Esophagus muscularis mucosa (tissue), 4 donors: ENCODE results near the gene HSPA8.

Source experiments
- EP300 ChIP-seq: sonication (generic); formaldehyde crosslinking; IDR thresholded peaks from one replicate; pipeline ENCODE4 v1.6.1; 2017; ENCODE audit warnings: antibody characterized with exemption
- POLR2A ChIP-seq: fragments of 450-650 bp; IDR thresholded peaks from one replicate; pipeline ENCODE4 v1.6.1; 2017; ENCODE audit warnings: antibody characterized with exemption, moderate library complexity, mild to moderate bottlenecking, low read depth
- POLR2AphosphoS5 ChIP-seq, 2 donors: sonication (generic); formaldehyde crosslinking; IDR thresholded peaks; one replicate each; pipeline ENCODE4 v1.6.1; 2017; ENCODE audit warnings: antibody characterized with exemption in 2 of 2
- TF ChIP-seq, protein P1 (sequence below), 3 experiments: fragments of 200-600 bp in 2 of 3; fragments of 450-650 bp in 1 of 3; sonication (generic) in 2 of 3; IDR thresholded peaks; one replicate each; pipeline ENCODE4 v1.5.1; 2017 to 2019; ENCODE audit warnings: antibody characterized with exemption in 3 of 3, mild to moderate bottlenecking in 2 of 3, moderate library complexity in 1 of 3

DNA sequence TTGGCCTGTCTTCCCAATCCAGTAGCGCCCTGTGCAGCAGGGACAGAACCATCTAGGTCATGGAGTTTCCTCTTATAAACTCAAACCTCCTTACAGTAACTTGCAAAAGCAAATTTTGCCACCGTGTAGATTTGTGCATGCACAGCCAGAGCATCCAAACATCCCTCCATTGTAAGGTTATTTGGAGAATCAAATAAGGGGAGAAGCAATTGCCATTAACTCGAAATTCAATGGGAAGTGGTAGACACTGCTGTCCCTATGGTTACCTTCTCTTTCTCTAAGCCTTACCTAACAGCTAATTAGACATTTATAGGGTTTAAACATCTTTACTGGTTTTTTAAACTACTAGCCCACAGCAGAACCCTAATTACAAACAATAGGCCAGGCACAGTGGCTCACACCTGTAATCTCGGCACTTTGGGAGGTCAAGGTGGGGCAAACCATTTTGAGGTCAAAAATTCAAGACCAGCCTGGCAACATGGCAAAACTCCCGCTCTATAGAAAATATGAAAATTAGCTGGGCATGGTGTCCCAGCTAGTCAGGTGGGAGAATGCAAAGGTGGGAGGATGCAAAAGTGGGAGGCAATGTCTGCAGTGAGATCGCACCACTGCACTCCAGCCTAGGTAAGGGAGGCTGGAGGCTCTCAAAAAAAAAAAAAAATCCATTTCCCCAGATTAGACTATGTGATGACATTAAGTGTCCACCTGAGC lies 6.6 kb downstream of the HSPA8 start:
- TF ChIP-seq, protein P1, sequence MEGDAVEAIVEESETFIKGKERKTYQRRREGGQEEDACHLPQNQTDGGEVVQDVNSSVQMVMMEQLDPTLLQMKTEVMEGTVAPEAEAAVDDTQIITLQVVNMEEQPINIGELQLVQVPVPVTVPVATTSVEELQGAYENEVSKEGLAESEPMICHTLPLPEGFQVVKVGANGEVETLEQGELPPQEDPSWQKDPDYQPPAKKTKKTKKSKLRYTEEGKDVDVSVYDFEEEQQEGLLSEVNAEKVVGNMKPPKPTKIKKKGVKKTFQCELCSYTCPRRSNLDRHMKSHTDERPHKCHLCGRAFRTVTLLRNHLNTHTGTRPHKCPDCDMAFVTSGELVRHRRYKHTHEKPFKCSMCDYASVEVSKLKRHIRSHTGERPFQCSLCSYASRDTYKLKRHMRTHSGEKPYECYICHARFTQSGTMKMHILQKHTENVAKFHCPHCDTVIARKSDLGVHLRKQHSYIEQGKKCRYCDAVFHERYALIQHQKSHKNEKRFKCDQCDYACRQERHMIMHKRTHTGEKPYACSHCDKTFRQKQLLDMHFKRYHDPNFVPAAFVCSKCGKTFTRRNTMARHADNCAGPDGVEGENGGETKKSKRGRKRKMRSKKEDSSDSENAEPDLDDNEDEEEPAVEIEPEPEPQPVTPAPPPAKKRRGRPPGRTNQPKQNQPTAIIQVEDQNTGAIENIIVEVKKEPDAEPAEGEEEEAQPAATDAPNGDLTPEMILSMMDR (IDR thresholded peaks at IDR 0.05) = no peak
- no peak for TF ChIP-seq POLR2A
- no peak for TF ChIP-seq POLR2AphosphoS5 (IDR thresholded peaks at IDR 0.05)
- no peak for TF ChIP-seq EP300
